ENCODE measurements around the gene SMAD3.

Gene SMAD3

DNA sequence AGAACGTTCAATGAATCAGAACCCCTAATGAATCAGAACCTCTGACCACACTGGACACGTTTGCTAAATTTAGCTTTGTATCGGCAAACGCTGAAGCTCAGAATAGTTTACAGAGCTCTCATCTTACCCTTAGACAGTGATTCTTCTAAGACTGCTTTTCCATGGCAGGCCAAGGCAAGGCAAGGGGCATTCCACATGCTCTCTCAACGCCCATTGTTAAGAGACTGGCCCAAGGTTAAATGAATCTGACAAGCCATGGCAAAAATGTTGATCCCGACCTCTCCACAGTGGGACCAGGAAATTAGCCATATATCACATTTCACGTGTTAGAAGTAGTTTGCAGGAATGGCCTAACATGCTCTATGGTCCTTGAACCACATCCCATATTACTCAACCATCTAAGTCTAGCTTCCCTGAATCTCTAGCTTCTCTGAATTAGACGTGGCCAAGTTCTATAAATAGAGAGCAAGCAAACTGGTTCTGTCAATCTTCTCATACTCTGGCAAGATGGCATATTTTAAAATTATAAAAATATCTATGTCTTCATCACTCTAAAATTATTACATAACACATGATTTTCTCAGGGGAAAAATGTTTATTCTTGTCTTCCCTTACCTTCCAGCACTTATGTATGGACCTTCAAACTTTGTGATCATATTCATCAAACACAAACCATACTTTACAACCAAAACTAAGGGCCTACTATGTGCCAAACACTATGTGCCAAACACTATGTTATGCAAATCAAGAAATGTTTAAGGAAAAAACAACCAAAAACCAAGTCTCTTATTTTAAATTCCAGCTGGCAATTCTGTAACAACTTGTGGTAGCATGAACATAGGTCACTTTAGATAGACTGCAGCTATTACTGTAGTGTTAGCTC is 134.7 kb downstream of the SMAD3 start:
- DNase-seq (ENCODE audit: low spot score): no peak

DNA sequence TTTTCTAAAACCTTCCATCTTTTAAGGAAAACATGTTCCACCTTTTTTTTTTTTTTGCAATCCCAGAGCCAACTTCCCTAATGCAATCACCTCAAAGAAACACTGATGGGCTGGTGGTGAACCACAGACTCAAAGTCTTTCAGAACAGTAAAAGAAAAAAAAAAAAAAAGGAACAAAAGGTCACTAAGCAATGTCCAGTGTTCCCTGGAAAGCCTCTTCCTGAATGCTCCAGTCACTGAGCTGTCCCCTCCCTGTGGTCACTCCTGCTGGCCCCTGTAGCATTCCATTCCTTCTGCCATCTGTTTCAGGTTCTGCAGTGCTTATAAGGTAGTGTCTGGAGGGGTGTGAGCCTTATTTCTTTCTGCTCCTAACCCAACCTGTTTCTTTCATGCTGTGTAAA is 135.7 kb downstream of the SMAD3 start:
- DNase-seq (ENCODE audit: low spot score): no peak

DNA sequence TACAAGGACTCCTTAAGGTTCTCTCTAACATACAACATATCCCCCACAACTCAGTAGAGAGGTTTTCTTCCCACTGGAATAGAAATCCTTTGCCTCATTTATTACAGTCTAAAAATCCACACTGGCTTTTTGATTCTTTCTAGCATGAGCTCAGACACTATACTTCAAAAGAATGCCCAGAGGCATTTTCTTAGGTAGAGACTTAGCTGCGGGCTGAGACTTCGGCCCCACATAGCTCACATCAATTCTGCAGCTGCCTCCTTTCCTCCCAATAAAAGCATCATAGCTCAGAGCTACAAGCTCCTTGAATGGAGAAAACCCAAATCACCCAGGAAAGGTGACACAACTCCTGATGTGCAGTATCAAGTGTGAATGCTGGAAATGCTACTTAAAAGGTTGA is 136.7 kb downstream of the SMAD3 start:
- no peak for DNase-seq (ENCODE audit: low spot score)

DNA sequence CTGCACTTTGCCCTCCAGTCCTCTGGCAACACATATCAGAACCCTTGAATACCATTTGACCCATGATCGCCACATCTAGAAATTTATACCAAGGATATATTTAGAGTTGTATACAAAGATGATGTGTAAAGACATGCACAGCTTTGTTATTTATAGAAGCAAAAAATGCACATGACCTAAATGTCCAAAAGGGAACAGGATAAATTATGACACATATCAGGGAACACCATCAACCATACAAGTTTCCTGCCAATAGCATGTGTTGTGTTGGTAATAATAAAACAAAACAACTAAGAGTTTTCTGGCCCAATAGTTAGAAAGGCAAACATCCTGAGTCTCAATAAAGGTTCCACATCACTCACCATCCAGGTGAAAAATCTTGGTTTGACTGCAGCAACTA is 137.6 kb downstream of the SMAD3 start:
- DNase-seq (ENCODE audit: low spot score): no peak

DNA sequence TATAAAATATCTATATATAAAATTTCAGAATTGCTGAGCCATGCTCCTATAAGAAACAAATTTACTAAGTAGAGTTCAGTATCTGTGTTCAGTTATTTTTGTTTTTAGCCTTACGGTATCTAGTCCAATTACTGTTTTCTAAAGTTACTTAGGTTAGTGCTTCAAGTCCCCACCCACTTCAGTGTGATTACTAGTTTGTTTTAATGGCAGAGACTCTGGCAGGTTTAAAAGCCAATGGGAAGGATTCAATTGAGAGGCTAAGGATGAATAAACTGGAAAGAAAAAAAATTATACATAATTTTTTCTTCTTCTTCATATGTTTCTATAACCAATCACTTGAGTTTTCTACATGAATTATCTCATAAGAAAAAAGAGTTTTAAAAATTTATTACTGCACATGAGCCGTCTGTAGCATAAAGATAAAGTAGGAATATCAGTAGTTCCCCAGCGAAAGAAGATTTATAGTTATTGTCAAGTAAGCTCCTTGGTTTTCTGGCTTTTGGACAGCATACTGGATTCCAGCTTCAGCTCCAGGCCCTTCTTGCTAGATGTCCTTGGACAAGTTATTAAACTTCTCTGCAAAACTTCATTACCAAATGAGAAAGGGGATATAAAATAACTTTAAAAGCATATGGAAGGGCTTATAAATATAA is 142.3 kb downstream of the SMAD3 start:
- DNase-seq (ENCODE audit: low spot score): no peak

DNA sequence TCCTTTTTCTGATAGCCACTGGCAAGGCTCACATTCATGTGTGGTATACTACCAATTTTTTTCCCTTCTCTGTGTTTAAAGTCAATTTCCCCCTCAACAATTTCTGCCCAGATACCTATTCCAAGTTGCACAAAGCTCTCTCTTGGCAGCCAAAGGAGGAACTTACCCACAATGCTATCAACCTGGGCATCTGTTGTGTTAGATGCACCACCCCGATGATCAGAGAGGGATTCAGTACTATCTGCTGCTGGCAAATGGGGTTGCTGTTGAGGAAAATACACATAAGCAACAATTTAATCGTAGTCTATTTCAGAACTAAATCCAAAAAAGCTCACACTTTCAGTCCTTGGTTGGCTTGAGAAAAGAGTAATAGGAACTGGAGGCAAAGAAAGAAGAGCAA is 143.0 kb downstream of the SMAD3 start:
- DNase-seq (ENCODE audit: low spot score): no peak

DNA sequence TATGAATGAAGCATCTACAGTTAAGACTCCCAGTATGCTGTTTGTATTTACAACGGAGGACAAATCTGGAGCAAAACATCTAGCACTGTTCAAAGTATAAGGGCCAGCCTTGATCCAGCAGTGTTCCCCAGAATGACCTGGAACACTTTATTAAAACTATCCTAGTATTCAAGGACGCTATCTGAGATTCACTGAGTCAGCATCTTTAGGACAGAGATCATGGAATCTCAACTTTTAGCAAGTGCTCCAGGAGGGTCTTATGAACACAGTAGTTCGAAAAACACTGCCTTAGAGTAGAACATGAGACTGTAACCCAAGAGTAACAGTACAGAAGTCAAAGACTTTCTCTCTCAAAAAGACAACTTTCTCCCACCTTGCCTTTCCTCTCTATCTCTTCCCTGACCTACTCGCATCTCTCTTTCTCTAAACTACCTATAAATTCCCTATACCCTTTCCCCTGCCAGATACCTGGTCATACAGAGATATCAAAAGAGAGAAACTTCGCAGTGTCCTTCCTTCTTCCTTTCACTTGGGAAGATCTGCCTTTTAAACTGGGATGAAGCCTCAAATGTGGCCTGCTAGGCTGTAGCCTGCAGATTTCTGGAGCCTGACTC is 145.3 kb downstream of the SMAD3 start:
- no peak for DNase-seq (ENCODE audit: low spot score)

DNA sequence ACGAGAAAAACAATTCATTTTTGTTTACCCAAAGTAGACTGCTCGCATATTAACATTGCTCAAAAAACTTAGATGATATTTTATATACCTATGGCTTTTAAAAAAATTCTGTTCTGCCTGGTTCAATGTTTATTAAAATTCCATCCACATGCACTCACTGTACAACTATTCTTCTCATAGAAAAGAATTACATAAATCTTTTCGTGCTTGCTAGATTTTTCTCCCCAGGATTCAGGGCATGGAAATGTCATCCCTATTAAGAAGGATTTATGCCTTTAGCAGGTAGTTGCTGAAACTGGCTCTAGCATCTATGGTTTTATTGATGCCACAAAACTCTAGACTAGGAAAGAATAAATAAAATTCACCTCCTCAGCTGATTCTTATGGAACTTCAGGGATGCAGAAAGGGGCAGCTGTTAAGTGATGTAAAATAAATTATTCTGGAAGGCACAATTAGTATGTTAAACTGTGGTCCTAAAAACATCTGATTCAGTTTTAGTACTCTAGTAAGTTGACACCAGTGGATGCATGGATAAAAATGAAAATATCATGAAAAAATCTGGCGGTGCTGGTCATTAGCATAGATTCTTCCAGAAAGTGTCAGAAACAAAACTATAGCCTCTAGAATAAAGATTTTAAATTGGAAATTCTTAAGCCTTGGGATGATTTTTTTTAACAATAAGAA is 147.4 kb downstream of the SMAD3 start:
- DNase-seq (ENCODE audit: low spot score): no peak

DNA sequence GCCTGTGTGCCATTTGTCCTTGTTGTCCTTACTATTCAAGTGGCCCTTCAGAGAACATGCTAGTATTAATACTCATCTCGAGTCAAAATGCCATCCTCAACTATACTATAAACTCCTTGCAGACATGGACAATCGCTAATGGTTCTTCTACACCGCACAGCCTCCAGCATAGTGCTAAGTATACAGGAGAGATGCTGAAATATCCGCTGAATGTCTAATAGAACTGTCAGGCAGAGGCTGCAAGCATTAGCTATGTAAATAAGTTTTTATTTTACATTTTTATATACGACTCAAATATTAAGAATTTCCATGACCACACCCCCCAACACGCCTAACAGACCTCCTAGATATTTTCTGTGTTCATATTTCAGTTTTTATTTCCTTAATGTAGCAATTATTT is 149.7 kb downstream of the SMAD3 start:
- DNase-seq (ENCODE audit: low spot score): no peak

DNA sequence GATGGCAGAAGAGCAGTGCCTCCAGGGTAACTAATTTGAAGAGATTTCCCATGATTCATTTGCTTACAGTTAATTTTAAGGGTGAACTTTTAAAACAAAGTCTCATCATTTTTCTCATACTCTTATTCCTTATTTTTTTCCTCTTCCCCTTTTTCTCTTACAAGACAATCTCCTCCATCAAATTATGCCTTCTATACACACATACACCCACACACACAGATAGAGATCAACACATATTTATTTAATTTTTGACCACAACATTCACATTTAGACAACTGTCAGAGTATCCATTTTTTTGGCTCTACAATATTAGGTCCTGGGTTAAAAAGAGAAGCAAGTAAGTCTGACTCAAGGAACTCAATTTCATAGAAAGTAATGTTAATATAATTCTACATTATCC is 151.5 kb downstream of the SMAD3 start:
- DNase-seq (ENCODE audit: low spot score): no peak

DNA sequence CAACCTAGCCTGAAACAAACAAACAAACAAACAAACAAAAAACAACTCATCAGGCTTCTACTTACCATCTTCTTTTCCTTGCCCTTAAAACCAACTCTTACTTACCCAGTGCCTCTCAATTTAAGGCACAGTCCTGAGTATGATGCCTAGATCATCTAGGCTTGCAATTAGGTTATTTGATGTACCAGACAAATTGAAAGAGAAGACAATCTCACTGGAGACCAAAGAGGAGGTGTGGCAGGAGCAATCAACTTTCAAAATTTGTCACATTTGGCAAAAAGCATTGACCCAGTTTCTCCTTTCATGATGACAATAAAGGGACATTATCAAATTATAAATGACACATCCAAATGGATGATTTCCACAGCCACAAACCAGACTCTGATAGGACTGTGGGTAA is 153.0 kb downstream of the SMAD3 start:
- DNase-seq (ENCODE audit: low spot score): no peak

DNA sequence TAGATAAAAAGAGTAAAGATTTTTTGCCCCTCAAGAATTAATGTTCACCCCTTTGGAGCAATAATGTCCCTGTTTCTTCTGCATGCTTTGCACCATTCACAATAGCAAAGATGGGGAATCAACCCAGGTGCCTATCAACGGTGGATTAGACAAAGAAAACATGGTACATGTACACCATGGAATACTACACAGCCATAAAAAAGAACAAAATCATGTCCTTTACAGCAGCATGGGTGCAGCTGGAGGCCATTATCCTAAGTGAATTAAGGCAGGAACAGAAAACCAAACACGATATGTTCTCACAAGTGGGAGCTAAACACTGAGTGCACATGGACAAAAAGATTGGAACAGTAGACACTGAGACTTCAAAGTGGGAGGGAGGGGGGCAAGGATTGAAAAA is 153.9 kb downstream of the SMAD3 start:
- DNase-seq (ENCODE audit: low spot score): no peak

DNA sequence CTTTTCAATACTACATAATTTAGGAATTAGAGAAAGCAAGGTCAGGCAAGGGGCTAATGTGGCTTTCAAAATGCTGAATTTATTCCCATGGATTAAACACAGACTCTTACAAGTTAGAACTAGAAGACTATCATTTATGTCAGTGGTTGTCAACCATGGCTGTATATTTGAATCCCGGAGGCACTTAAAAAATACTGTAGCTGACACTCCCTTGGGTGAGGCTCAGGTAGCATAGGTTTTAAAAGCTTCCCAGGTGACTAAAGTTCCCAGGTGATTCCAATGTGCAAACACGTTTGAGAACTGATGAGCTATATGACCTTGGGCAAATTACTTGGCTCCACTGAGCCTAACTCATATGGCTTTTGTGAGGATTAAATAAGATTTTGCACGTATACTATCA is 159.5 kb downstream of the SMAD3 start:
- no peak for DNase-seq (ENCODE audit: low spot score)

DNA sequence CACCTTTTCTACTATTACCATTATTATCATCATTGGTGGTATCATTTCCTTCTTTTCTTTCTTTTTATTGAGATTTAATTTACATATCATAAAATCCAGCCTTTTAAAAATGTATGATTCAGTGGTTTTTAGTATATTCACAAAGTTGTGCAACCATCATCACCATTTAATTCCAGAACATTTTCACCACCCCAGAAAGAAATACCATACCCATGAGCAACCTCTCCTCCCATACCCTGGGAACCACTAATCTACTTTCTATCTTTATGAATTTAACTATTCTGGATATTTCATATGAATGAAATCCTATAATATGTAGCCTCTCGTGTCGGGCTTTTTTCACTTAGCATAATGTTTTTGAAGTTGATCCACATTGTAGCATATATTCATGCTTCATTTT is 159.9 kb downstream of the SMAD3 start:
- DNase-seq (ENCODE audit: low spot score): no peak

DNA sequence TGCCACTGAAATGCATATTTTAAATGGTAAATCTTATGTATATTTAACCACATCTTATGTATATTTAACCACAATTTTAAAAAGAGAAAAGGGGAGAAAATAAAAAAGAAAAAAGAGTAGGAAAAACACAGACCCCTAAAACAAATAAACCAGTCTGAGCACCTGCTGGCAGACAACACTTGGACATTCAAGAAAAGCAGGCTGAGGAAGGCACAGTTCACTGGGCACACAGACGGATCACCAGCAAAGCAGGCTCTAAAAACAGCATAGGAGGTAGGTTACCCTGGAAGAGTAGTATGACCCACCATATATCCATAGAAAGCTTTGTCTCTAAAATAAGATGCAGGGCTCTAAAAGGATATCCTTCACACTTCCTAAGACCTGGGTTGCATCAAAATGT is 162.0 kb downstream of the SMAD3 start:
- DNase-seq (ENCODE audit: low spot score): no peak

DNA sequence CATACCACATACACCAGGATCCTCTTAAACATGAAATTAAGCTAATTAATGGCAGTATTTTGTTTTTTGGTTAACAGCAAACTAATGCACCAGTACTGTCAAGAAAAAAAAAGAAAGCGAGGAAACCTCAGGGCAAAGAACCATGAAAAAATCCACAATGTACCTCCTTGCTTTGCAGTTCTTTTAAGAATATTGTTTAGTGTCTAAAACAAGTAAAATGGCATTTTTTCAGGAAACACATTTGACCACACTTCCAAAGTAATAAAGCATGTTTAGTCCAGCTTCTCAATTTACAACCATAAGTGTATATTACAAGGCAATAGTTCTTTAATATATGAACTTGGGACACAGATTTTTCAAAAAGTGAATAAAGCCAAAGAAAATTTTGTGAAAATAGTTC is 162.4 kb downstream of the SMAD3 start:
- no peak for DNase-seq (ENCODE audit: low spot score)

DNA sequence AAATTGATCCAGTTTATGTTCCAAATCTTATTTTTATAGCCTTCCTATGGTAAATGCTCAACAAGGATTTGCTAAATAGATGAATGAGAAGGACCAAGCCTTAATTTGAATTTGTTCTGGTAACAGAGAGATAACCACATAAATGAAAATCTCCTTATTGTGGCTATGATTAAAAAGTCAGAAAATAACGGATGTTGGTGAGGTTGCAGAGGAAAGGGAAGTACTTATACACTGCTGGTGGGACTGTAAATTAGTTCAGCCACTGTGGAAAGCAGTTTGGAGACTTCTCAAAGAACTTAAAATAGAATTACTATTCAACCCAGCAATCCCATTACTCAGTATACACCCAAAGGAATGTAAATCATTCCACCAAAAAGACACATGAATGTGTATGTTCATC is 162.9 kb downstream of the SMAD3 start:
- no peak for DNase-seq (ENCODE audit: low spot score)

DNA sequence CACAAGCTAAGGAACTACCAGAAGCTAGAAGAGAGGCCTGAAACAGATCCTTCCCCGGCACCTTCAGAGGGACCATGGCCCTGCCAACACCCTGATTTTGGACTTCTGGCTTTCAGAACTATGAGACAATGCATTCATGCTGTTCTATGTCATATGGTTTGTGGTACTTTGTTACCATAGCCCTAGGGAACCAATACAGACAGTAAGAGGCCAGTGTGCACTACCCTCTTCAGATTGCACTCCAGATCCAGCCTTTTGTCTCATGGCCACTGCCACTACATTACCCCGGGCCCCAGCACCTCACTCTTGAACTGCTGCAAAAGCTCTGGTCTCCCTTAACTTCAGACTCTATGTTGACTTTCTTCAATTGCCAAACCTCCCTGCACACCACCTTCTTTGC is 165.1 kb downstream of the SMAD3 start:
- no peak for DNase-seq (ENCODE audit: low spot score)

DNA sequence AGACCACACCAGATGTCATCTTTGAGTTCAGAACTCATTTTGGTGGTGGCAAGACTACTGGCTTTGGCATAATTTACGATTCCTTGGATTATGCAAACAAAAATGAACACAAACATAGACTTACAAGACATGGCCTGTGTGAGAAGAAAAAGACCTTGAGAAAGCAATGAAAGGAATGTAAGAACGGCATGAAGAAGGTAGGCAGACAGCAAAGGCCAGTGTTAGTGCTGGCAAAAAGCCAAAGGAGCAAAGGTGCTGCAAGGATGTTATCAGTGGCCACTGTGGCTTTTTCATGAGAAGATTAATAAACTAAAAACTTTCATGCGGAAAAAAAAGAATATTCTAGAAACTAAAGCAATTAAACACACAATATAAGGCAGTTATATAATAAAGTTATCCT is 167.2 kb downstream of the SMAD3 start:
- DNase-seq (ENCODE audit: low spot score): no peak

DNA sequence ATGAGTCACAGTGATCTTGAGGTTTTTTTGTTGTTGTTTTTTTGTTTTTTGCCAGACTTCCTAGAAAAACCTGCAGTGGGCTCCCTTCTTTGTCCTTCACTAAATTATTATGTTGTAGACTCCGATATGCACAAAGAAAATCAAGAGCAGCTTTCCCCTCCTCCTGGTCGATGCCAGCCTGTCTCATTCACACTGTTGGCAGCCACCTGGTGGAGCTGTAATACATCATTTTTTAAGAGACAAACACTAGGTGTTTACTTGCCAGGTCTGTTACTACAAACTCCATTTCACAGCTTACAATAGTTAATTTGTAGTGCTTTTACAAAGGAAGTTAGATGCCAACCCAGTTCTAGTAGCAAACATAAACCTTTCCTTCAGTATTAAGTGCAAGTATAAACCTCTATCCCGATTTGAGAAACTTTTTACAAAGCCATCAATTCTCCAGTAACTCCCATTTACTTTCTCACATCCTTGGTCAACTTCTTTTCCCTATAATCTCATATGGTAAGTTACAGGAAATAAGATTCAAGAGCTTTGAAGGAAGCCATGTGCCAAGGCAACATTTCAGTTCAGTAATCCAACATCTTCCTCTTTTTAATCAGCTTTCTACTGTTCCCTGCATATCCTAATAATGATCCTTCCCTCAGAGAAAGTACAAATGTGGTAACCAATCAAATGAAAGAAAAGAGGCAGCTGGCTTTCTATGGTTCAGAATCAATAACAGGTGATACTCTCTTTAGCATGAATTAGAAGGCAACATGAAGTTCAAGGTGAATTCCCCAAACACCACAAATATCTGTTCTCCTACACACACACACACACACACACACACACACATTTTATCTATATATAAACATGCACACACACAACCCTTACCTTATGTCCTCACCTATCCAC is 175.1 kb downstream of the SMAD3 start:
- DNase-seq (ENCODE audit: low spot score): no peak

DNA sequence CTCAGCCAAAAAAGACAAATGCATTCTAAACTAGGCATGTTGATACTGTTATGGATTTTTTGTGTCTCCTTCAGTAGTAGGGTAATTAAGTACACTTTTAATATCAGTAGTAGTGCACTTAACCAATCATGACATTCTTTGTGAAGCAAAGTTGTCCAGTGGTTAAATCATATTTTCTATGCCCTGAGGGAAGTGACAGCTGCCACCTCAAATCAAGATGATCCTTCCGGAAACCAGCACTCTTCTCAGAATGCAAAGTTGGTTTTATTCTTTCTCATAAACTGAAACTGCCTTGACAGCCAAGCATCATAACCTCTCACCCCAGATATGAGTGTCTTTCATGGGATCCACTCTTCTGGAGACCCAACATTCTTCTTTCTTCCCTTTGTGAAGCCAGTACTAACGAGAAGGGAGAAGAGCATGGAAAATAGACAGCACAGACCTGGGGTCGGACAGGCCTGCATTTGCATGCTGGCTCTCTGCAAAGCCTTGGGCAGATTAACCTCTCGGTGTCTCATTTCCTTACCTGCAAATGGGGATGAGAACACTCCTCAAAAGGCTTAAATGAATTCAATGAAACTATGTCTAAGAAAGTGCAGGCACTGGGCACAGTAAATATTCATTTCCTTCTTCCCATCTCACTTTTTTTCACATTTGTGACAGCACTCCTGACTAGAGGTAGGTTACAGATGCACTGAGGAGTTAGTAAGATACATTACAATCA is 175.9 kb downstream of the SMAD3 start:
- no peak for DNase-seq (ENCODE audit: low spot score)
